Neural progenitor cell (in vitro differentiated cells): ENCODE measurements around the gene LRRC58. TPM values are rescaled to one million over a fixed set of nuclear protein-coding genes. Genes with fewer than 3 reads are reported as not detected.

ENCODE experiments used
- DNase-seq: peaks from one replicate; pipeline ENCODE4 v3.0.0-alpha.2; 2016; ENCODE audit warnings: low spot score
- H2AFZ ChIP-seq: fragments of 200-600 bp; sonication (generic); replicated peaks from 2 replicates; pipeline ENCODE4 v1.6.1; 2016; ENCODE audit warnings: antibody characterized with exemption
- H3F3A ChIP-seq: fragments of 200-600 bp; sonication (generic); 2 replicates; pipeline ENCODE4 v1.6.1; 2016; ENCODE audit warnings: antibody characterized with exemption, low read depth
- H3K27ac ChIP-seq: fragments of 200-600 bp; sonication (generic); 2 replicates; pipeline ENCODE4 v1.5.1; 2016; ENCODE audit warnings: mild to moderate bottlenecking
- H3K27me3 ChIP-seq: fragments of 200-600 bp; sonication (generic); 2 replicates; pipeline ENCODE4 v1.6.1; 2016; ENCODE audit warnings: mild to moderate bottlenecking, moderate library complexity
- H3K36me3 ChIP-seq: fragments of 200-600 bp; sonication (generic); 2 replicates; pipeline ENCODE4 v1.5.1; 2016
- H3K4me1 ChIP-seq: fragments of 200-600 bp; sonication (generic); 2 replicates; pipeline ENCODE4 v1.6.1; 2016; ENCODE audit warnings: mixed run types
- H3K4me2 ChIP-seq: fragments of 200-600 bp; sonication (generic); 2 replicates; pipeline ENCODE4 v1.6.1; 2016
- H3K4me3 ChIP-seq: fragments of 200-600 bp; sonication (generic); 2 replicates; pipeline ENCODE4 v1.5.1; 2016
- H3K79me2 ChIP-seq: fragments of 200-600 bp; sonication (generic); 2 replicates; pipeline ENCODE4 v1.6.1; 2016; ENCODE audit warnings: low read depth
- H3K9ac ChIP-seq: fragments of 200-600 bp; sonication (generic); 2 replicates; pipeline ENCODE4 v1.6.1; 2016
- H3K9me3 ChIP-seq: fragments of 200-600 bp; sonication (generic); 2 replicates; pipeline ENCODE4 v1.5.1; 2016; ENCODE audit warnings: low read depth
- H4K20me1 ChIP-seq: fragments of 200-600 bp; sonication (generic); 2 replicates; pipeline ENCODE4 v1.6.1; 2016; ENCODE audit warnings: low read depth
- H3K27ac Mint-ChIP-seq: 3 replicates; pipeline ENCODE4 v1.8.0; 2021; ENCODE audit warnings: mixed read lengths
- H3K27me3 Mint-ChIP-seq: 2 replicates; pipeline ENCODE4 v1.8.0; 2022; ENCODE audit warnings: low read depth, mild to moderate bottlenecking, inconsistent platforms, moderate library complexity, mixed read lengths; ENCODE audit not compliant: insufficient read depth
- H3K36me3 Mint-ChIP-seq: 3 replicates; pipeline ENCODE4 v1.8.0; 2021; ENCODE audit warnings: mixed read lengths
- H3K4me1 Mint-ChIP-seq: 3 replicates; pipeline ENCODE4 v1.8.0; 2021; ENCODE audit warnings: mixed read lengths
- H3K4me3 Mint-ChIP-seq: 3 replicates; pipeline ENCODE4 v1.8.0; 2021; ENCODE audit warnings: mild to moderate bottlenecking, moderate library complexity, mixed read lengths
- H3K9me3 Mint-ChIP-seq: 3 replicates; pipeline ENCODE4 v1.8.0; 2020; ENCODE audit warnings: mixed read lengths
- CTCF ChIP-seq: fragments of 200-600 bp; sonication (generic); IDR thresholded peaks from 2 replicates; pipeline ENCODE4 v1.5.1; 2017; ENCODE audit warnings: antibody characterized with exemption, mild to moderate bottlenecking
- EZH2 ChIP-seq: fragments of 200-600 bp; sonication (generic); IDR thresholded peaks from 2 replicates; pipeline ENCODE4 v1.6.1; 2017; ENCODE audit warnings: antibody characterized with exemption, mild to moderate bottlenecking, moderate library complexity
- EZH2phosphoT487 ChIP-seq: fragments of 200-600 bp; sonication (generic); IDR thresholded peaks from 2 replicates; pipeline ENCODE4 v1.6.1; 2017; ENCODE audit warnings: antibody characterized with exemption
- total RNA-seq: library from RNA; depleted of rRNA; stranded (reverse); fragments of >200 nt; gene quantifications from 2 replicates; pipeline ENCODE4 v1.2.3, GENCODE V29; 2015; ENCODE audit warnings: low replicate concordance

LRRC58 gene
- total RNA-seq, 1 donor from 2014 or later: 29.2 TPM

- no peaks in the 10 kb centered on the region for H3K36me3 Mint-ChIP-seq
- Histone ChIP-seq H3K4me3 (no peak overlapping the region), H3K79me2 (no peaks in the 10 kb centered on the region), H3K9ac (no peak overlapping the region), H4K20me1 (no peaks in the 10 kb centered on the region), H3K27me3 (peaks cover 7% of the 10 kb centered on the region), H2AFZ (no peak overlapping the region), H3F3A (no peaks in the 10 kb centered on the region), H3K36me3 (no peaks in the 10 kb centered on the region), H3K4me1 (peaks cover 2% of the 10 kb centered on the region), H3K9me3 (no peaks in the 10 kb centered on the region), H3K4me2 (no peak overlapping the region), H3K27ac (no peak overlapping the region)
- no peaks in the 10 kb centered on the region for H3K27me3 Mint-ChIP-seq
- no peaks in the 10 kb centered on the region for H3K4me1 Mint-ChIP-seq
- TF ChIP-seq EZH2phosphoT487: no peak
- no peak for TF ChIP-seq EZH2
- TF ChIP-seq CTCF: no peak
- no peak overlapping the region for H3K4me3 Mint-ChIP-seq
- H3K27ac Mint-ChIP-seq: no peak overlapping the region
- H3K9me3 Mint-ChIP-seq: no peaks in the 10 kb centered on the region
- DNase-seq: no peak
Observed at GRCh38 chr3:120355486-120355885, 6.3 kb upstream of the LRRC58 start.

- peaks cover 15% of the 10 kb centered on the region for H3K27me3 ChIP-seq
- no peaks in the 10 kb centered on the region for H3K36me3 Mint-ChIP-seq
- no peak overlapping the region for H3K4me2 ChIP-seq
- no peak overlapping the region for H2AFZ ChIP-seq
- H3K27ac Mint-ChIP-seq: no peak overlapping the region
- no peak for DNase-seq
- no peaks in the 10 kb centered on the region for H3K36me3 ChIP-seq
- H3K79me2 ChIP-seq: peaks cover 1% of the 10 kb centered on the region
- no peaks in the 10 kb centered on the region for H4K20me1 ChIP-seq
- H3K27ac ChIP-seq: no peak overlapping the region
- H3K9me3 Mint-ChIP-seq: no peaks in the 10 kb centered on the region
- H3K4me1 ChIP-seq: peaks cover 10% of the 10 kb centered on the region
- TF ChIP-seq EZH2phosphoT487 (no peak), EZH2 (no peak), CTCF (no peak)
- H3K9me3 ChIP-seq: no peaks in the 10 kb centered on the region
- no peak overlapping the region for H3K9ac ChIP-seq
- no peak overlapping the region for H3K4me3 Mint-ChIP-seq
- H3F3A ChIP-seq: peaks cover 7% of the 10 kb centered on the region
- peaks cover 6% of the 10 kb centered on the region for H3K4me1 Mint-ChIP-seq
- H3K4me3 ChIP-seq: no peak overlapping the region
- H3K27me3 Mint-ChIP-seq: no peaks in the 10 kb centered on the region
Observed at GRCh38 chr3:120353463-120353862, 4.3 kb upstream of the LRRC58 start.

- Histone ChIP-seq H3K9me3 (no peaks in the 10 kb centered on the region), H3K4me3 (no peak overlapping the region), H3K36me3 (no peaks in the 10 kb centered on the region), H3K79me2 (peaks cover 13% of the 10 kb centered on the region), H3K4me1 (peaks cover 17% of the 10 kb centered on the region), H3K9ac (no peak overlapping the region), H2AFZ (no peak overlapping the region), H3K27me3 (peaks cover 24% of the 10 kb centered on the region), H3F3A (peaks cover 7% of the 10 kb centered on the region), H3K27ac (no peak overlapping the region), H4K20me1 (no peaks in the 10 kb centered on the region), H3K4me2 (no peak overlapping the region)
- no peaks in the 10 kb centered on the region for H3K27me3 Mint-ChIP-seq
- DNase-seq: no peak
- no peaks in the 10 kb centered on the region for H3K9me3 Mint-ChIP-seq
- H3K4me3 Mint-ChIP-seq: no peak overlapping the region
- H3K27ac Mint-ChIP-seq: no peak overlapping the region
- peaks cover 18% of the 10 kb centered on the region for H3K4me1 Mint-ChIP-seq
- no peaks in the 10 kb centered on the region for H3K36me3 Mint-ChIP-seq
- TF ChIP-seq EZH2phosphoT487 (no peak), EZH2 (no peak), CTCF (no peak)
Observed at GRCh38 chr3:120352017-120352416, 2.9 kb upstream of the LRRC58 start.
